IMR-90 (cell line): ENCODE measurements around the gene MARK2. TPM values are rescaled to one million over a fixed set of nuclear protein-coding genes. Genes with fewer than 3 reads are reported as not detected.

Experiments
- ATAC-seq: fragments of 200-7000 bp; cut with Tn5 transposase; 2 replicates; pipeline ENCODE4 v1.9.1; 2020; ENCODE audit warnings: low read depth, mild to moderate bottlenecking, moderate library complexity
- BruUV-seq: library from RNA; stranded (reverse); fragments of 400-500 nt; replicated peaks from 2 replicates; lab custom pipeline; 2021; lab: Mats Ljungman, UMichigan
- CTCF ChIA-PET: fragments of 300-600 bp; formaldehyde crosslinking; extraction: SDS; loops from one replicate; lab custom pipeline; 2021; ENCODE audit warnings: antibody characterized with exemption; lab: Yijun Ruan, JAX
- POLR2A ChIA-PET: fragments of 300-600 bp; sonication (Branson Sonifier 250); formaldehyde crosslinking; loops from one replicate; lab custom pipeline; 2022; ENCODE audit warnings: antibody characterized with exemption; ENCODE audit not compliant: unreplicated experiment; lab: Charles Lee
- DNase-seq: peaks from one replicate; pipeline ENCODE4 v3.0.0; 2013
- H2AFZ ChIP-seq: replicated peaks from 2 replicates; pipeline ENCODE3; 2013; ENCODE audit warnings: low read length, mild to moderate bottlenecking; ENCODE audit not compliant: poor library complexity
- H2AK5ac ChIP-seq: 2 replicates; pipeline ENCODE4 v1.6.1; 2013; ENCODE audit warnings: low read depth, low read length, inconsistent platforms
- H2AK9ac ChIP-seq: replicated peaks from 2 replicates; pipeline ENCODE3; 2013; ENCODE audit warnings: mild to moderate bottlenecking, low read depth, low read length, moderate library complexity; ENCODE audit not compliant: poor library complexity
- H2BK120ac ChIP-seq: 2 replicates; pipeline ENCODE4 v1.6.1; 2013; ENCODE audit warnings: low read depth, low read length, inconsistent platforms
- H2BK15ac ChIP-seq: 3 replicates; pipeline ENCODE4 v1.6.1; 2013; ENCODE audit warnings: low read depth, low read length, inconsistent platforms
- H2BK20ac ChIP-seq: 2 replicates; pipeline ENCODE4 v1.6.1; 2013; ENCODE audit warnings: low read depth, mild to moderate bottlenecking, inconsistent platforms, low read length, moderate library complexity
- H2BK5ac ChIP-seq: 2 replicates; pipeline ENCODE4 v1.6.1; 2013; ENCODE audit warnings: mild to moderate bottlenecking, low read depth, low read length, inconsistent platforms; ENCODE audit not compliant: poor library complexity, severe bottlenecking
- H3K14ac ChIP-seq: replicated peaks from 2 replicates; pipeline ENCODE4 v1.6.1; 2013; ENCODE audit warnings: low read depth, low read length, inconsistent platforms
- H3K18ac ChIP-seq: 2 replicates; pipeline ENCODE4 v1.6.1; 2013; ENCODE audit warnings: low read depth, low read length, control low read depth
- H3K23ac ChIP-seq: 2 replicates; pipeline ENCODE4 v1.6.1; 2013; ENCODE audit warnings: low read depth, low read length, inconsistent platforms
- H3K27ac ChIP-seq: 2 replicates; pipeline ENCODE4 v1.5.1; 2013; ENCODE audit warnings: mild to moderate bottlenecking, control low read depth, low read length; ENCODE audit not compliant: insufficient read depth
- H3K27me3 ChIP-seq: 2 replicates; pipeline ENCODE4 v1.6.1; 2013; ENCODE audit warnings: low read length; ENCODE audit not compliant: control insufficient read depth, insufficient read depth
- H3K36me3 ChIP-seq: 2 replicates; pipeline ENCODE4 v1.6.1; 2013; ENCODE audit warnings: low read length, mixed read lengths; ENCODE audit not compliant: control insufficient read depth, insufficient read depth
- H3K4ac ChIP-seq: 2 replicates; pipeline ENCODE4 v1.6.1; 2013; ENCODE audit warnings: low read depth, low read length, inconsistent platforms
- H3K4me1 ChIP-seq: 2 replicates; pipeline ENCODE4 v1.6.1; 2013; ENCODE audit warnings: low read length, mixed read lengths; ENCODE audit not compliant: control insufficient read depth, insufficient read depth
- H3K4me2 ChIP-seq: 2 replicates; pipeline ENCODE4 v1.6.1; 2013; ENCODE audit warnings: low read depth, mild to moderate bottlenecking, control low read depth, low read length, moderate library complexity
- H3K4me3 ChIP-seq: 2 replicates; pipeline ENCODE4 v1.5.1; 2013; ENCODE audit warnings: low read depth, mild to moderate bottlenecking, control low read depth, low read length, moderate library complexity; ENCODE audit not compliant: insufficient read depth
- H3K56ac ChIP-seq: 2 replicates; pipeline ENCODE4 v1.6.1; 2013; ENCODE audit warnings: low read length, inconsistent platforms; ENCODE audit not compliant: insufficient read depth; ENCODE audit errors: extremely low read depth
- H3K79me1 ChIP-seq, 2 experiments: 2 replicates each; pipeline ENCODE4 v1.6.1; 2013; ENCODE audit warnings: low read length in 2 of 2, inconsistent platforms in 1 of 2, low read depth in 1 of 2
- H3K9ac ChIP-seq: 2 replicates; pipeline ENCODE4 v1.6.1; 2013; ENCODE audit warnings: low read depth, low read length, control low read depth
- H3K9me1 ChIP-seq: 2 replicates; pipeline ENCODE4 v1.6.1; 2013; ENCODE audit warnings: low read length, inconsistent platforms; ENCODE audit not compliant: insufficient read depth
- H3K9me3 ChIP-seq: 2 replicates; pipeline ENCODE4 v1.6.1; 2013; ENCODE audit warnings: low read length; ENCODE audit not compliant: control insufficient read depth, insufficient read depth
- H4K20me1 ChIP-seq: 2 replicates; pipeline ENCODE4 v1.6.1; 2013; ENCODE audit warnings: low read length, inconsistent platforms; ENCODE audit not compliant: insufficient read depth
- H4K5ac ChIP-seq: 2 replicates; pipeline ENCODE4 v1.6.1; 2013; ENCODE audit warnings: mild to moderate bottlenecking, low read depth, low read length, control low read depth
- H4K8ac ChIP-seq, 2 experiments: 2 replicates each; pipeline ENCODE4 v1.6.1; 2013; ENCODE audit warnings: low read depth in 2 of 2, low read length in 2 of 2, control low read depth in 1 of 2, inconsistent platforms in 1 of 2
- H4K91ac ChIP-seq: 2 replicates; pipeline ENCODE4 v1.6.1; 2013; ENCODE audit warnings: low read depth, low read length, inconsistent platforms; ENCODE audit not compliant: insufficient read depth
- BHLHE40 ChIP-seq: fragments of 150-350 bp; IDR thresholded peaks from 2 replicates; pipeline ENCODE4 v1.6.1; 2016; ENCODE audit warnings: mild to moderate bottlenecking, low read depth, low read length
- CEBPB ChIP-seq: IDR thresholded peaks from 2 replicates; pipeline ENCODE4 v1.6.1; 2012; ENCODE audit warnings: low read depth, low read length, improper control_type of control experiment
- CHD1 ChIP-seq: IDR thresholded peaks from 2 replicates; pipeline ENCODE4 v1.6.1; 2012; ENCODE audit warnings: low read depth, low read length, improper control_type of control experiment
- FOS ChIP-seq: fragments of 150-350 bp; IDR thresholded peaks from 2 replicates; pipeline ENCODE4 v1.6.1; 2016; ENCODE audit warnings: low read depth, low read length
- MAFK ChIP-seq: IDR thresholded peaks from 2 replicates; pipeline ENCODE4 v1.6.1; 2012; ENCODE audit warnings: low read depth, low read length, improper control_type of control experiment
- MAZ ChIP-seq: IDR thresholded peaks from 2 replicates; pipeline ENCODE4 v1.6.1; 2012; ENCODE audit warnings: low read depth, mild to moderate bottlenecking, low read length, improper control_type of control experiment, moderate library complexity, borderline replicate concordance
- MXI1 ChIP-seq: IDR thresholded peaks from 2 replicates; pipeline ENCODE4 v1.6.1; 2012; ENCODE audit warnings: low read depth, mild to moderate bottlenecking, low read length, moderate library complexity, borderline replicate concordance
- NFE2L2 ChIP-seq: fragments of 150-350 bp; IDR thresholded peaks from 2 replicates; pipeline ENCODE4 v1.6.1; 2016; ENCODE audit warnings: low read depth, mild to moderate bottlenecking, low read length
- POLR2A ChIP-seq: IDR thresholded peaks from 2 replicates; pipeline ENCODE4 v1.6.1; 2012; ENCODE audit warnings: mild to moderate bottlenecking, low read depth, low read length
- RAD21 ChIP-seq: IDR thresholded peaks from 2 replicates; pipeline ENCODE4 v1.6.1; 2012; ENCODE audit warnings: low read length, improper control_type of control experiment
- RCOR1 ChIP-seq: IDR thresholded peaks from 2 replicates; pipeline ENCODE4 v1.6.1; 2012; ENCODE audit warnings: mild to moderate bottlenecking, low read length, improper control_type of control experiment; ENCODE audit not compliant: insufficient replicate concordance
- RFX5 ChIP-seq: IDR thresholded peaks from 2 replicates; pipeline ENCODE4 v1.8.0; 2012; ENCODE audit warnings: low read depth, mild to moderate bottlenecking, low read length, moderate library complexity
- WGBS, 2 experiments: methylation state at CpG; one replicate each; pipeline versions ENCODE4 v1.1.5 to v1.1.7; 2013; ENCODE audit warnings: missing lambda C conversion rate in 2 of 2; ENCODE audit not compliant: insufficient read length in 1 of 2; ENCODE audit errors: extremely low coverage in 2 of 2; 5-methylcytosine and 5-hydroxymethylcytosine counted together
- dilution Hi-C: fragments of 300-500 bp; cut with HindIII; formaldehyde crosslinking; loops from one replicate; pipeline ENCODE4 v1.14.3; 2018; ENCODE audit warnings: low sequenced_read_pairs; ENCODE audit not compliant: unreplicated experiment
- in situ Hi-C: fragments of 300-500 bp; cut with MboI; formaldehyde crosslinking; loops from 3 replicates; pipeline ENCODE4 v1.14.3; 2019; ENCODE audit warnings: low sequenced_read_pairs, inconsistent platforms, mixed read lengths
- intact Hi-C: fragments of 100-400 bp; cut with micrococcal nuclease; formaldehyde crosslinking; loops from 2 replicates; pipeline ENCODE4 v1.10.0; 2022
- polyA plus RNA-seq, 3 experiments: library from polyadenylated mRNA; depleted of rRNA; stranded (reverse); fragments of >200 nt; gene quantifications; 2 replicates each; pipeline ENCODE4 v1.2.3, GENCODE V29; 2012; ENCODE audit warnings: low replicate concordance in 1 of 3
- total RNA-seq: library from RNA; depleted of rRNA; stranded (reverse); fragments of >200 nt; gene quantifications from 2 replicates; pipeline ENCODE4 v1.2.3, GENCODE V29; 2012
- TF ChIP-seq, protein P1 (sequence below): fragments of 150-350 bp; IDR thresholded peaks from 2 replicates; pipeline ENCODE4 v1.6.1; 2017; ENCODE audit warnings: mild to moderate bottlenecking, antibody characterized with exemption, low read length, low read depth
- TF ChIP-seq, protein P2 (sequence below): conservative IDR thresholded peaks from 2 replicates; pipeline ENCODE4 v1.5.1; 2012; ENCODE audit warnings: mild to moderate bottlenecking, low read depth, low read length, improper control_type of control experiment
- TF ChIP-seq, protein P3 (sequence below): fragments of 150-350 bp; IDR thresholded peaks from 2 replicates; pipeline ENCODE4 v1.6.1; 2016; ENCODE audit warnings: low read depth, mild to moderate bottlenecking, low read length, moderate library complexity, borderline replicate concordance

MARK2 gene
- total and polyA plus RNA-seq, 2 of the 4 experiments (the other 2 are of a cell fraction), result 6.6 to 17.3 TPM

DNA sequence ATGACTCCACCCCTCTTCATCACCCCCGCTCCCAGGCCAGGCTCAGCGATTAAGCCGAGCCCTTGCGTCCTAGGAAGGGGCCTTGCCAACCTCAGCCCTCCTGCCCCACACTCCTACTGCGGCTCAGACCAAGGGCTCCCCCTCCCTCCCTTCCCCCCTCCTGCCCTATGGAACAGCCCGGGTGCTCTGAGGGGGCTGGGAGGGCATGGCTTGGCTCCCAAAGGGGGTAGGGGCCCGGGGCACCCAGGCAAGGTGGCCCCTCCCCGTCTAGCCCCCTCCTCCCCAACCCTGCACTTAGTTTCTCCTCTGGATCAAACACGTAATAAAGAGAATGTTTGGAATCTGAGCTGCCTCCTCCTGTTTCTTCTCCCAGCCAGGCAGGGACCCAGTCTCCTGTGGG lies 71.8 kb downstream of the MARK2 start:
- Histone ChIP-seq H3K79me1 (no peaks in the 10 kb centered on the region; a peak in 2 of 4 replicates), H4K20me1 (no peaks in the 10 kb centered on the region; the same call in none of the 2 replicates), H3K14ac (no peak overlapping the region), H4K8ac (no peak overlapping the region), H3K27me3 (no peaks in the 10 kb centered on the region), H3K36me3 (peaks cover 29% of the 10 kb centered on the region; the same call in 1 of the 2 replicates), H3K4ac (no peak overlapping the region), H2BK15ac (no peak overlapping the region), H3K4me3 (no peak overlapping the region), H3K56ac (no peak overlapping the region), H3K4me1 (peaks cover 1% of the 10 kb centered on the region; the same call in 1 of the 2 replicates), H3K9me1 (no peaks in the 10 kb centered on the region), H3K9me3 (no peaks in the 10 kb centered on the region), H4K91ac (no peak overlapping the region), H2AK5ac (no peak overlapping the region), H3K27ac (no peak overlapping the region), H2BK5ac (no peak overlapping the region), H4K5ac (no peak overlapping the region), H2AK9ac (no peak overlapping the region), H2BK20ac (no peak overlapping the region), H2BK120ac (no peak overlapping the region), H3K9ac (no peak overlapping the region), H3K23ac (no peak overlapping the region), H3K4me2 (no peak overlapping the region), H3K18ac (no peak overlapping the region), H2AFZ (no peak overlapping the region)
- ChIA-PET CTCF (no interaction called here), POLR2A (interaction anchor here (0.6 kb wide), 1 partner anchor 72 kb away, joined by 15 read pairs; no protein-coding TSS in a partner anchor)
- ATAC-seq (no peak), DNase-seq (no peak)
- no TSS peak for BruUV-seq
- in situ Hi-C loops, result no loop called here
- TF ChIP-seq BHLHE40, result no peak
- TF ChIP-seq RFX5, result no peak
- TF ChIP-seq, protein P1, sequence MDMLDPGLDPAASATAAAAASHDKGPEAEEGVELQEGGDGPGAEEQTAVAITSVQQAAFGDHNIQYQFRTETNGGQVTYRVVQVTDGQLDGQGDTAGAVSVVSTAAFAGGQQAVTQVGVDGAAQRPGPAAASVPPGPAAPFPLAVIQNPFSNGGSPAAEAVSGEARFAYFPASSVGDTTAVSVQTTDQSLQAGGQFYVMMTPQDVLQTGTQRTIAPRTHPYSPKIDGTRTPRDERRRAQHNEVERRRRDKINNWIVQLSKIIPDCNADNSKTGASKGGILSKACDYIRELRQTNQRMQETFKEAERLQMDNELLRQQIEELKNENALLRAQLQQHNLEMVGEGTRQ, result no peak
- TF ChIP-seq CHD1, result no peak
- TF ChIP-seq POLR2A, result no peak
- no peak for TF ChIP-seq MAFK
- no peak for TF ChIP-seq NFE2L2
- no peak for TF ChIP-seq FOS
- TF ChIP-seq MAZ, result no peak
- TF ChIP-seq, protein P2, sequence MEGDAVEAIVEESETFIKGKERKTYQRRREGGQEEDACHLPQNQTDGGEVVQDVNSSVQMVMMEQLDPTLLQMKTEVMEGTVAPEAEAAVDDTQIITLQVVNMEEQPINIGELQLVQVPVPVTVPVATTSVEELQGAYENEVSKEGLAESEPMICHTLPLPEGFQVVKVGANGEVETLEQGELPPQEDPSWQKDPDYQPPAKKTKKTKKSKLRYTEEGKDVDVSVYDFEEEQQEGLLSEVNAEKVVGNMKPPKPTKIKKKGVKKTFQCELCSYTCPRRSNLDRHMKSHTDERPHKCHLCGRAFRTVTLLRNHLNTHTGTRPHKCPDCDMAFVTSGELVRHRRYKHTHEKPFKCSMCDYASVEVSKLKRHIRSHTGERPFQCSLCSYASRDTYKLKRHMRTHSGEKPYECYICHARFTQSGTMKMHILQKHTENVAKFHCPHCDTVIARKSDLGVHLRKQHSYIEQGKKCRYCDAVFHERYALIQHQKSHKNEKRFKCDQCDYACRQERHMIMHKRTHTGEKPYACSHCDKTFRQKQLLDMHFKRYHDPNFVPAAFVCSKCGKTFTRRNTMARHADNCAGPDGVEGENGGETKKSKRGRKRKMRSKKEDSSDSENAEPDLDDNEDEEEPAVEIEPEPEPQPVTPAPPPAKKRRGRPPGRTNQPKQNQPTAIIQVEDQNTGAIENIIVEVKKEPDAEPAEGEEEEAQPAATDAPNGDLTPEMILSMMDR, result no peak
- TF ChIP-seq RAD21, result no peak
- TF ChIP-seq, protein P3, sequence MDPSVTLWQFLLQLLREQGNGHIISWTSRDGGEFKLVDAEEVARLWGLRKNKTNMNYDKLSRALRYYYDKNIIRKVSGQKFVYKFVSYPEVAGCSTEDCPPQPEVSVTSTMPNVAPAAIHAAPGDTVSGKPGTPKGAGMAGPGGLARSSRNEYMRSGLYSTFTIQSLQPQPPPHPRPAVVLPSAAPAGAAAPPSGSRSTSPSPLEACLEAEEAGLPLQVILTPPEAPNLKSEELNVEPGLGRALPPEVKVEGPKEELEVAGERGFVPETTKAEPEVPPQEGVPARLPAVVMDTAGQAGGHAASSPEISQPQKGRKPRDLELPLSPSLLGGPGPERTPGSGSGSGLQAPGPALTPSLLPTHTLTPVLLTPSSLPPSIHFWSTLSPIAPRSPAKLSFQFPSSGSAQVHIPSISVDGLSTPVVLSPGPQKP, result no peak
- no peak for TF ChIP-seq MXI1
- TF ChIP-seq CEBPB, result no peak
- no peak for TF ChIP-seq RCOR1
- dilution Hi-C loops, result no loop called here
- WGBS, 2 experiments, result no CpG with 5 or more reads among the region's 9 CpGs
- intact Hi-C loops, result no loop called here
